ENCODE data around the gene SLC1A7.

DNA sequence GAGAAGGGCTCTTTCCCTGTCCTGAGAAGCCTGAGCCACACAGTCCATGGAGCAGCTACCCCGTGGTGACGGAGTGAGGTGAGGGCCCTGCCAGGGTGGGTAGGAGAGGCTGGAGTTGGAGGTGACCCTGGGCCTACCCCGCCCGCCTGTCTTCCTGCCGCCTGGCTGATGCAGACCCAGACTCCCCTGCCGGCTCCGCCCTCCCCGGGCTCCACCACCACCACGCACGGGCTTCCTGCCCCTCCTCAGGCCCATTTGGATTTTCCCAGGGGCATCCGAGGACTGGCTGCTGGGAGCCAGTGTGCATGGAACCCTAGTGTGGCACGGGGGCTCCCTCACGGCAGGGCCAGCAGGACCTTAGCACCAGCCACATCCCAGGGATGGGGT lies 47.9 kb downstream of the SLC1A7 start:
- TF ChIP-seq CTCF (conservative IDR thresholded peaks at IDR 0.05; ENCODE audit: low read length) (no peak), EZH2phosphoT487 (IDR thresholded peaks at IDR 0.05; ENCODE audit: borderline replicate concordance) (no peak)
